Measurements from ENCODE around the gene TTC12. TPM values are rescaled to one million over a fixed set of nuclear protein-coding genes. Genes with fewer than 3 reads are reported as not detected.

The TTC12 gene
- total and polyA plus RNA-seq, 2 of the 4 experiments (the other 2 are of a cell fraction) = 10.0 to 14.7 TPM

DNA sequence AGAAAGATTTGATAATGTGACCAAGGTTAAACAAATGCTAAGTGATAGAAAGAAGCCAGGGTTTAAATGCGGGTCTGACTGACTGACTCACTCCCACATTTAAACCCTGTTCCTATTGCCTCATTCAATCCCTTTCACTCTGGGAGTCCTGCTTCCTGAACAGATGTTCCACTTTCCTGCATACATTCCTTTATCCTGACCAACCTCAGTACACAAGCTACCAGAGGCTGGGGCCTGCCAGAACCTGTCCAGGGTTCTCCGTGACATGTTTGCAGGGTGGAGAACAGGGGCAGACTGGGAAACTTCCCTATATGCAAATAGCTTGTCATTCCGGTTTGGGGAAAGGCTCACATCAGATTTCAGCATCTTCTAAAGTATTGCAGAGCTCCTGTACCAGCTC lies 70.2 kb downstream of the TTC12 start:
- WGBS, 2 experiments (ENCODE audit: extremely low coverage in 2 of 2, insufficient read length in 1 of 2) = no CpG with 5 or more reads among the region's 3 CpGs
- no peaks in the 10 kb centered on the region for H3K4me1 ChIP-seq (ENCODE audit: control insufficient read depth, insufficient read depth, low read length)
- no peak overlapping the region for H3K14ac ChIP-seq (replicated peaks; ENCODE audit: low read depth, low read length)
- no peak overlapping the region for H3K18ac ChIP-seq (ENCODE audit: low read depth, low read length)
- H2BK20ac ChIP-seq (ENCODE audit: low read depth, low read length) = no peak overlapping the region
- H2BK15ac ChIP-seq (ENCODE audit: low read depth, low read length) = no peak overlapping the region
- H4K8ac ChIP-seq (ENCODE audit: low read depth in 2 of 2, low read length in 2 of 2) = no peak overlapping the region
- no peaks in the 10 kb centered on the region for H3K9me3 ChIP-seq (ENCODE audit: control insufficient read depth, insufficient read depth, low read length)
- in situ Hi-C loops (cut with MboI; ENCODE audit: low sequenced_read_pairs) (no loop called here), intact Hi-C loops (cut with micrococcal nuclease) (loop anchor here (5.0 kb wide), 1 partner anchor 148 kb away; no protein-coding TSS in a partner anchor), dilution Hi-C loops (cut with HindIII; ENCODE audit: low sequenced_read_pairs, unreplicated experiment) (no loop called here)
- H3K4me3 ChIP-seq (ENCODE audit: insufficient read depth, low read depth, low read length) = no peak overlapping the region
- H3K79me1 ChIP-seq (ENCODE audit: low read depth in 1 of 2, low read length in 2 of 2) = no peaks in the 10 kb centered on the region
- no peak overlapping the region for H4K5ac ChIP-seq (ENCODE audit: low read depth, low read length)
- H3K4me2 ChIP-seq (ENCODE audit: low read depth, low read length) = no peak overlapping the region
- peak; percentile 97 for ATAC-seq (ENCODE audit: low read depth)
- BruUV-seq (replicated peaks) = no TSS peak
- H3K9me1 ChIP-seq (ENCODE audit: insufficient read depth, low read length) = no peaks in the 10 kb centered on the region
- peak overlapping the region; percentile 19 for H2AFZ ChIP-seq (replicated peaks; ENCODE audit: low read length, poor library complexity)
- no peak overlapping the region for H3K9ac ChIP-seq (ENCODE audit: low read depth, low read length)
- H3K23ac ChIP-seq (ENCODE audit: low read depth, low read length) = no peak overlapping the region
- no peak overlapping the region for H3K4ac ChIP-seq (ENCODE audit: low read depth, low read length)
- POLR2A ChIA-PET (ENCODE audit: unreplicated experiment) = no interaction called here
- no peaks in the 10 kb centered on the region for H4K20me1 ChIP-seq (ENCODE audit: insufficient read depth, low read length)
- H3K27ac ChIP-seq (ENCODE audit: insufficient read depth, low read length) = no peak overlapping the region
- no peak overlapping the region for H2BK120ac ChIP-seq (ENCODE audit: low read depth, low read length)
- H3K56ac ChIP-seq (ENCODE audit: extremely low read depth, insufficient read depth, low read length) = no peak overlapping the region
- H4K91ac ChIP-seq (ENCODE audit: insufficient read depth, low read depth, low read length) = no peak overlapping the region
- DNase-seq = peak; percentile 96
- TF ChIP-seq FOS (IDR thresholded peaks at IDR 0.05; ENCODE audit: low read depth, low read length) (peak; percentile 51; the same call in 1 of the 2 replicates), BHLHE40 (IDR thresholded peaks at IDR 0.05; ENCODE audit: low read depth, low read length) (0 out of 2 replicates have a peak, but pooled peaks have one; percentile 18), RCOR1 (IDR thresholded peaks at IDR 0.05; ENCODE audit: insufficient replicate concordance, low read length) (peak; percentile 44), CEBPB (IDR thresholded peaks at IDR 0.05; ENCODE audit: low read depth, low read length) (peak; percentile 95)
- TF ChIP-seq, protein P1, sequence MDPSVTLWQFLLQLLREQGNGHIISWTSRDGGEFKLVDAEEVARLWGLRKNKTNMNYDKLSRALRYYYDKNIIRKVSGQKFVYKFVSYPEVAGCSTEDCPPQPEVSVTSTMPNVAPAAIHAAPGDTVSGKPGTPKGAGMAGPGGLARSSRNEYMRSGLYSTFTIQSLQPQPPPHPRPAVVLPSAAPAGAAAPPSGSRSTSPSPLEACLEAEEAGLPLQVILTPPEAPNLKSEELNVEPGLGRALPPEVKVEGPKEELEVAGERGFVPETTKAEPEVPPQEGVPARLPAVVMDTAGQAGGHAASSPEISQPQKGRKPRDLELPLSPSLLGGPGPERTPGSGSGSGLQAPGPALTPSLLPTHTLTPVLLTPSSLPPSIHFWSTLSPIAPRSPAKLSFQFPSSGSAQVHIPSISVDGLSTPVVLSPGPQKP (IDR thresholded peaks at IDR 0.05; ENCODE audit: borderline replicate concordance, low read depth, low read length) = no peak
- CTCF ChIA-PET = interaction anchor here (0.7 kb wide), 1 partner anchor 505 kb away, joined by 3 read pairs; no protein-coding TSS in a partner anchor
- no peak overlapping the region for H2BK5ac ChIP-seq (ENCODE audit: low read depth, low read length, poor library complexity, severe bottlenecking)
- H3K27me3 ChIP-seq (ENCODE audit: control insufficient read depth, insufficient read depth, low read length) = peaks cover 35% of the 10 kb centered on the region
- H3K36me3 ChIP-seq (ENCODE audit: control insufficient read depth, insufficient read depth, low read length) = no peaks in the 10 kb centered on the region
- H2AK9ac ChIP-seq (replicated peaks; ENCODE audit: low read depth, low read length, poor library complexity) = no peak overlapping the region
- no peak overlapping the region for H2AK5ac ChIP-seq (ENCODE audit: low read depth, low read length)

Measured in IMR-90 (cell line).